Kasumi-1 (cell line): ENCODE data around the gene ZSCAN2.

Source experiments
- DNase-seq, 2 experiments: peaks; one replicate each; lab custom pipeline; 2025; lab: John Stamatoyannopoulos, UW

ZSCAN2 gene

DNA sequence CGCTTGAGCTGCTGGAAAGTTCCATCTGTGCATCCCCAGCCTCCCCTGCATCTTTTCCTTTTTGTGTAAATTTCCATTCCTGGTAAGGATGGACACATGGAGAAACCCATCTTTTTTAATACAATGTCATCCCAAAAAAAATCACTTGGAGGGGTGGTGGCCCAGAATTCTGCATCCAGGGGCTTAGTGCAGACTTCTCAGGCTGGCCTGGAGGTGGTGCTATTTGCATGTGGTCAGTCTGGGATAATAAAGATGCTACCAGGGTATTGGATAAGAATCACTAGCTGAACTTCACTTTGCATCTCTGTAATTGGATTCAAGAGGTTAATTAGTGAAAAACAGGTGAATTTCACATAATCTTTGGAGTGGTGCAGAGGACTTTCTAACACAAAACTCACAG, 1.8 kb upstream of the ZSCAN2 start:
- peak; percentile 69 to 83 for DNase-seq

DNA sequence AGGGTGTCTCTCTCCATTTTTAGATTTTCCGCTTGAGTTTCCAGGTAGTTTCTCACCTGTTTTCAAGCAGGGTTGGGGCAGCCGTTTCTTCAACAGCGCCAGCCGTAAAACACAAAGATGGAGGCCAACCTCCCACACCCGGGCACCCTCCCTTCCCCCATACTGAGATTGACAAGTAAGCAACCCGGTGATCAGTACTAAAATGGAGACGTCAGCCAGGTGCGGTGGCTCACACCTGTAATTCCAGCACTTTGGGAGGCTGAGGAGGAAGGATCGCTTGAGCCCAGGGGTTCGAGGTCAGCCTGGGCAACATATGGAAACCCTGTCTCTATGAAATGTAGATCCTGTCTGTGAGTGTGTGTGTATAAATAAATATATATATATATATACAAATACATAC, 903 bp upstream of the ZSCAN2 start:
- no peak for DNase-seq

- peak; percentile 93 to 95 for DNase-seq
These were observed 500 bp upstream of the ZSCAN2 start for GRCh38 chr15:84600331-84600686.

DNA sequence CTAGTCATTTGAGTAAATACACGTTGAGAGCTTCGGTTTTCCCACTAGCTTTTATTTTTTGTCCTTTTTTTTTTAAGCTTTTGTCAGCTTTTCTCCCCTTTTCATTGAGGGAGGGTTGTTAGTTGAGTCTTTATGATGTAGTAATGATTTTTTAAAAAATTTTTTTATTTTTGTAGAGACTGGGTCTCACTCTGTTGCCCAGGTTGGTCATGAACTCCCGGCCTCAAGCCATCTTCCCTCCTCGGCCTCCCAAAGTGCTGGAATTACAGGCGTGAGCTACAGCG, 688 bp downstream of the ZSCAN2 start:
- DNase-seq, result no peak

- no peak for DNase-seq
These were observed 3.0 kb downstream of the ZSCAN2 start for GRCh38 chr15:84603630-84604379.

GRCh38 chr15:84604826-84605553, 4.2 kb downstream of the ZSCAN2 start:
- no peak for DNase-seq

GRCh38 chr15:84605554-84605882, 4.7 kb downstream of the ZSCAN2 start:
- no peak for DNase-seq

DNA sequence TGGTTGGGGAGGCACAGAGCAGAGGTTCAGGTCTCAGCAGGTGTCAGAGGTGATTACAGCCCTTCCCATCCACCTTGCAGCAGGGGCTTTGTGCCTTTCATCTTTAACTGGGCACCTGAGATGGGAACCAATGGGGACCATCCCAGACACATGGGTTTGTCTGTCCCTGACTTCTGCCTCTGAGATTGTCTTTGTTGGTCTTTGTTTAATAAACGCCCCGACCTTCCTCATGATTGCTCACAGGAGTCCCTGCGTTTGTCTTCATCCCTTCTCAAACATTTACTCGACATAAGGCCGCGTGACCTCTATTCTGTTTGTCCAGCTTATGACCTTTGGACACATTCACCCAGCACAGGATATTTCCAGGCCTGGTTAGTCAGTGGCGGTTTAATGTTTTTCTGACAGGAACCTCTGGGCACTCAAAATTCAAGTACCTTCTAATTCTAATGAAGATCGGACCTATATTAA, 5.9 kb downstream of the ZSCAN2 start:
- no peak for DNase-seq

DNA sequence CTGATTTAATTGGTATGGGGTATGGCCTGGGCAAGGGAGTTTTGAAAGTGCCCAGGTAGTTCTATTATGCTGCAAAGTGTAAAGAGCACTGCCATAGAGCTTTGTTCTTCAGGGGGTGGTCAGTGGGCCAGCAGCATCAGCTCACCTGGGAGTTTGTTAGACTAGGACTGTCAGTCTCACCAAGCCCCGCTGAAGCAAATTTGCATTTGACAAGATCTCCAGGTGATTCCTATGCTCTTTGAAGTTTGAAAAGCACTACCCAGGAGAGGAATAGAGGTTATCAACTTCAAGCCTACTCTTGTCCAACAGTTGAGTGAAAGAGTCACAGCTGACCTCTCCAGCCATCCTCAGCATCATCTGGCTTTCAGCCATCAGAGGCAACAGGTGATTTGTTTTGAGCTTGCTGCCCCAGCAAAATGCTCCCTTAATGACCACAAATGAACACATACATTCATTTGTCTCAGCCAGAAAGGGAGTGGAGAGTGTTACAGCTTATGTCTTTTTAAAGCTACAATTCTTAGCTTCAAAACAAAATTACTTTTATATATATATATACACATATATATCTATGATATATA, 8.0 kb downstream of the ZSCAN2 start:
- DNase-seq, result no peak

- DNase-seq, result no peak
These were observed 9.2 kb downstream of the ZSCAN2 start for GRCh38 chr15:84609818-84610525.

- DNase-seq, result no peak
These were observed 10.8 kb downstream of the ZSCAN2 start for GRCh38 chr15:84611631-84612030.

DNA sequence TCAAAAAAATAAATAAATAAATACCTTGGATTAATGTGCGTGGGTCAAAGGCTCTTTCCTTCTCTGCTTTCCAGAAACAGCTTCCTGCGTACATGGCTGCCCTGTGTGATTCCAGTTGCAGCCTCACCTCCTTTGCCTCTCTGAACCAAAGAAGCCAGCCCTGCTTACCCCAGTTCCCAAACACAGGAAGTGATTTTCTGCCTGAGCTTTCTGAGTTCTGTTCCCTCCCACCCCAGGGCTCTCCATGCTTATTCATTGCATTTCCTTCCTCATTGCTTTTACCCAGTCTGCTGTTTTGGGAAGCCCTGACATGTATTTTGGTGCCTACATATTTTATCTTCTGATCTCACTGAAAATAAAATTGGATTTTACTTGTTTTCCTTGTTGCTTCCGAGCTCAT, 15.4 kb downstream of the ZSCAN2 start:
- peak; percentile 84 to 86 for DNase-seq

- no peak for DNase-seq
These were observed 19.8 kb downstream of the ZSCAN2 start for GRCh38 chr15:84620626-84621025.

GRCh38 chr15:84621358-84621979, 20.7 kb downstream of the ZSCAN2 start:
- no peak for DNase-seq

DNA sequence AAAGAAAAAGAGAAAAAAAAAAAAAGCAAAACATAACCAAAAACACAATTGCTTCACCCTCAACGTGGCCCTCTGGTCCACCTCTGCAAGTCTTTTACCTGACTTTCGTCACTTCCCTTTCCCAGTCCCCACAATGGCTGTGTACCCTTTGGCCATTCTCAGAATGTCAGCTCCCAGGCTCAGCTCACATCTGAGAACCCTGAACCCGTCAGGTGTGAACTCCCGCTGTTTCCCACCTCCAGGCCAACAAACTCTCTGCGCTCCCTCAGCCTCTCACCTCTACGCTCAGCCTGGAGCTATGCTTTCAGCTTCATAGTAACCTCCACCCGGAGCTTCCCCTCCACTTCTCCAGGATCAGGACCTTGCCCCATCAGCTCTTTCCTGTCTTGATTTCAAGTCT, 23.6 kb downstream of the ZSCAN2 start:
- DNase-seq, result no peak

- DNase-seq, result no peak
These were observed 24.3 kb downstream of the ZSCAN2 start for GRCh38 chr15:84625123-84625522.

- no peak for DNase-seq
These were observed 28.2 kb downstream of the ZSCAN2 start for GRCh38 chr15:84629033-84629432.

GRCh38 chr15:84631706-84632272, 31.0 kb downstream of the ZSCAN2 start:
- no peak for DNase-seq

- DNase-seq, result peak; percentile 32 to 53
These were observed 32.8 kb downstream of the ZSCAN2 start for GRCh38 chr15:84633311-84634227.

GRCh38 chr15:84634228-84634837, 33.5 kb downstream of the ZSCAN2 start:
- no peak for DNase-seq

- DNase-seq, result peak in 1 of 2 experiments; percentile 14
These were observed 37.3 kb downstream of the ZSCAN2 start for GRCh38 chr15:84638103-84638502.
